Natural killer cell (primary cell): ENCODE results near the gene ZNF559. TPM values are rescaled to one million over a fixed set of nuclear protein-coding genes. Genes with fewer than 3 reads are reported as not detected.
"Not testable (repeated sequence)": the region's sequence is repeated elsewhere in the genome, so short reads cannot be mapped to it uniquely, and the experiment has no call there.

Experiments
- ATAC-seq, 3 donors: fragments of 150-1000 bp in 2 of 3; fragments of 200-7000 bp in 1 of 3; cut with Tn5 transposase; 1 replicate in 1 of 3; 2 replicates in 2 of 3; pipeline ENCODE4 v1.10.0; 2021; ENCODE audit warnings: mild to moderate bottlenecking in 2 of 3, moderate library complexity in 2 of 3
- DNase-seq, 2 donors: peaks; one replicate each; pipeline versions ENCODE4 v3.0.0 to v3.0.0-alpha.2; 2013 to 2021; ENCODE audit warnings: mixed read lengths in 1 of 2
- H3K27ac ChIP-seq: one replicate; pipeline ENCODE4 v1.5.1; 2013; ENCODE audit warnings: mild to moderate bottlenecking, low read length
- H3K27me3 ChIP-seq: one replicate; pipeline ENCODE4 v1.6.1; 2013; ENCODE audit warnings: low read length; ENCODE audit not compliant: control insufficient read depth, insufficient read depth
- H3K36me3 ChIP-seq: one replicate; pipeline ENCODE4 v1.6.1; 2013; ENCODE audit warnings: low read length; ENCODE audit not compliant: control insufficient read depth, insufficient read depth
- H3K4me1 ChIP-seq: one replicate; pipeline ENCODE4 v1.6.1; 2013; ENCODE audit warnings: low read length; ENCODE audit not compliant: control insufficient read depth, insufficient read depth
- H3K4me3 ChIP-seq: one replicate; pipeline ENCODE4 v1.5.1; 2013; ENCODE audit warnings: low read length
- H3K9me3 ChIP-seq: one replicate; pipeline ENCODE4 v1.6.1; 2013; ENCODE audit warnings: low read length; ENCODE audit not compliant: control insufficient read depth, insufficient read depth
- H3K27ac Mint-ChIP-seq, 2 donors: one replicate each; pipeline ENCODE4 v1.8.0; 2022; ENCODE audit warnings: mild to moderate bottlenecking in 2 of 2, mixed read lengths in 2 of 2, moderate library complexity in 1 of 2
- H3K27me3 Mint-ChIP-seq, 2 donors: one replicate each; pipeline ENCODE4 v1.8.0; 2022; ENCODE audit warnings: low read depth in 2 of 2, mixed read lengths in 2 of 2
- H3K36me3 Mint-ChIP-seq: one replicate; pipeline ENCODE4 v1.8.0; 2022; ENCODE audit warnings: mixed read lengths
- H3K4me1 Mint-ChIP-seq, 2 donors: one replicate each; pipeline ENCODE4 v1.8.0; 2022; ENCODE audit warnings: mixed read lengths in 2 of 2
- H3K4me3 Mint-ChIP-seq: one replicate; pipeline ENCODE4 v1.8.0; 2022; ENCODE audit warnings: mild to moderate bottlenecking, moderate library complexity, mixed read lengths
- H3K9me3 Mint-ChIP-seq, 2 donors: one replicate each; pipeline ENCODE4 v1.8.0; 2022; ENCODE audit warnings: mixed read lengths in 2 of 2
- WGBS: methylation state at CpG from one replicate; pipeline ENCODE4 v1.1.7; 2013; ENCODE audit warnings: missing lambda C conversion rate; ENCODE audit not compliant: insufficient coverage; 5-methylcytosine and 5-hydroxymethylcytosine counted together
- intact Hi-C: fragments of 100-400 bp; cut with micrococcal nuclease; formaldehyde crosslinking; loops from one replicate; pipeline ENCODE4 v1.14.2; 2022
- total RNA-seq, 4 donors: library from RNA; stranded (reverse); fragments of 120-200 nt in 1 of 4; gene quantifications; one replicate each; pipeline versions ENCODE4 v1.2.3 to v1.2.4, GENCODE V29; 2013 to 2022
- TF ChIP-seq, protein P1 (sequence below): fragments of 200-600 bp; IDR thresholded peaks from one replicate; pipeline ENCODE4 v1.8.0; 2022; ENCODE audit warnings: antibody characterized with exemption

The ZNF559 gene
- total RNA-seq: 10 to 100 TPM; 10.0 to 20.5 (median 11.4) TPM
- total RNA-seq (2013): 60.4 TPM

GRCh38 chr19:9323919-9324583 lies at the start of gene ZNF559:
ZNF559 (plus strand) TSS chr19:9324179; CDS start chr19:9338550, 14,371 bp downstream.
- peaks cover 19% of the 10 kb centered on the region for H3K4me1 ChIP-seq
- no peaks in the 10 kb centered on the region for H3K27me3 ChIP-seq
- no peaks in the 10 kb centered on the region for H3K27me3 Mint-ChIP-seq
- DNase-seq: peak; percentile 98 to 99
- H3K36me3 ChIP-seq: peaks cover 6% of the 10 kb centered on the region
- H3K9me3 Mint-ChIP-seq: no peaks in the 10 kb centered on the region
- intact Hi-C loops: loop anchor here (1.0 to 5.0 kb wide), 3 partner anchors 15 to 258 kb away; partner anchors contain the start of genes ZNF121, ZNF266 and ZNF699
- H3K4me3 Mint-ChIP-seq: peak within 1 kb of the TSS; percentile 98
- peak within 1 kb of the TSS; percentile 95 for H3K4me3 ChIP-seq
- peak within 1 kb of the TSS; percentile 97 to 98 for H3K27ac Mint-ChIP-seq
- TF ChIP-seq, protein P1, sequence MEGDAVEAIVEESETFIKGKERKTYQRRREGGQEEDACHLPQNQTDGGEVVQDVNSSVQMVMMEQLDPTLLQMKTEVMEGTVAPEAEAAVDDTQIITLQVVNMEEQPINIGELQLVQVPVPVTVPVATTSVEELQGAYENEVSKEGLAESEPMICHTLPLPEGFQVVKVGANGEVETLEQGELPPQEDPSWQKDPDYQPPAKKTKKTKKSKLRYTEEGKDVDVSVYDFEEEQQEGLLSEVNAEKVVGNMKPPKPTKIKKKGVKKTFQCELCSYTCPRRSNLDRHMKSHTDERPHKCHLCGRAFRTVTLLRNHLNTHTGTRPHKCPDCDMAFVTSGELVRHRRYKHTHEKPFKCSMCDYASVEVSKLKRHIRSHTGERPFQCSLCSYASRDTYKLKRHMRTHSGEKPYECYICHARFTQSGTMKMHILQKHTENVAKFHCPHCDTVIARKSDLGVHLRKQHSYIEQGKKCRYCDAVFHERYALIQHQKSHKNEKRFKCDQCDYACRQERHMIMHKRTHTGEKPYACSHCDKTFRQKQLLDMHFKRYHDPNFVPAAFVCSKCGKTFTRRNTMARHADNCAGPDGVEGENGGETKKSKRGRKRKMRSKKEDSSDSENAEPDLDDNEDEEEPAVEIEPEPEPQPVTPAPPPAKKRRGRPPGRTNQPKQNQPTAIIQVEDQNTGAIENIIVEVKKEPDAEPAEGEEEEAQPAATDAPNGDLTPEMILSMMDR: no peak
- peaks cover 6% of the 10 kb centered on the region for H3K36me3 Mint-ChIP-seq
- peak within 1 kb of the TSS; percentile 92 for H3K27ac ChIP-seq
- WGBS: under 1% methylated on average over 46 of the region's 48 CpGs
- ATAC-seq: peak; percentile 95 to 99 (median 95)
- H3K9me3 ChIP-seq: peaks cover 16% of the 10 kb centered on the region
- H3K4me1 Mint-ChIP-seq: peaks cover 20 to 31% of the 10 kb centered on the region in 2 donors

DNA sequence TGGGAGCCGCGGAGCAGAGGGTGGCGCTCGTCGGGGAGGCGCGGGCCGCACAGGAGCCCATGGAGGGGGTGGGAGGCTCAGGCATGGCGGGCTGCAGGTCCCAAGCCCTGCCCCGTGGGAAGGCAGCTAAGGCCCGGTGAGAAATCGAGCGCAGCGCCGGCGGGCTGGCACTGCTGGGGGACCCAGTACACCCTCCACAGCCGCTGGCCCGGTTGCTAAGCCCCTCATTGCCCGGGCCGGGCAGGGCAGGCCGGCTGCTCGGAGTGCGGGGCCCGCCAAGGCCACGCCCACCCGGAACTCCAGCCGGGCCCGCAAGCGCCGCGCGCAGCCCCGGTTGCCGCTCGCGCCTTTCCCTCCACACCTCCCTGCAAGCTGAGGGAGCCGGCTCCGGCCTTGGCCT lies 40.5 kb upstream of the ZNF559 start:
- ATAC-seq, H3K36me3 ChIP-seq, H3K27ac ChIP-seq, H3K36me3 Mint-ChIP-seq, intact Hi-C loops, H3K27ac Mint-ChIP-seq, H3K4me1 ChIP-seq, H3K4me1 Mint-ChIP-seq, H3K27me3 ChIP-seq, H3K9me3 Mint-ChIP-seq: not testable (repeated sequence)
- peak; percentile 6 to 26 for DNase-seq
- Histone ChIP-seq H3K4me3 (peak overlapping the region; percentile 26), H3K9me3 (peaks cover 23% of the 10 kb centered on the region)
- H3K4me3 Mint-ChIP-seq: peak overlapping the region; percentile 28
- H3K27me3 Mint-ChIP-seq: peaks cover 11 to 19% of the 10 kb centered on the region in 2 donors
- WGBS: 22% methylated on average over 38 of the region's 38 CpGs

- ATAC-seq (no peak), DNase-seq (no peak)
- Histone ChIP-seq H3K9me3 (peaks cover 46% of the 10 kb centered on the region), H3K4me1 (no peaks in the 10 kb centered on the region), H3K36me3 (no peaks in the 10 kb centered on the region), H3K27me3 (no peaks in the 10 kb centered on the region), H3K4me3 (no peak overlapping the region), H3K27ac (no peak overlapping the region)
- WGBS: 95% methylated on average over 2 of the region's 2 CpGs
- H3K4me3 Mint-ChIP-seq: no peak overlapping the region
- H3K36me3 Mint-ChIP-seq: peaks cover 40% of the 10 kb centered on the region
- H3K27me3 Mint-ChIP-seq: no peaks in the 10 kb centered on the region
- intact Hi-C loops: no loop called here
- H3K27ac Mint-ChIP-seq: no peak overlapping the region
- no peaks in the 10 kb centered on the region for H3K4me1 Mint-ChIP-seq
- TF ChIP-seq, protein P1: no peak
- peaks cover 14 to 27% of the 10 kb centered on the region in 2 donors for H3K9me3 Mint-ChIP-seq
These were observed 34.6 kb upstream of the ZNF559 start for GRCh38 chr19:9289231-9289884.

DNA sequence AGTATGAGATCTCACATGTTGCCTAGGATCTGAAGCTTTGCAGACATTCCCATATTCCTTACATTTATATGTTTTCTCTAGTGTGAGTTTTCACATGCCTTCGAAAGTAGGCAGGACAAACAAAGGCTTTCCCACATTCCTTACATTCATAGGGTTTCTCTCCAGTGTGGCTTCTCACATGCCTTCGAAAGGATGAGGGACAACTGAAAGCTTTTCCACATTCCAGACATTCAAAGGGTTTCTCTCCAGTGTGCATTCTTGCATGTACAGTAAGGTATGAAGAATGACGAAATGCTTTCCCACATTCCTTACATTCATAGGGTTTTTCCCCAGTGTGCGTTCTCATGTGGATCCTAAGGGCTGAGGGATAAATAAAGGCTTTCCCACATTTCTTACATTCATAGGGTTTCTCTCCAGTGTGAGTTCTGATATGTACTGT lies 28.5 kb upstream of the ZNF559 start:
- no peak for DNase-seq
- Histone ChIP-seq H3K27ac (no peak overlapping the region), H3K4me3 (no peak overlapping the region), H3K27me3 (no peaks in the 10 kb centered on the region), H3K9me3 (peaks cover 59% of the 10 kb centered on the region), H3K4me1 (no peaks in the 10 kb centered on the region), H3K36me3 (peaks cover 46% of the 10 kb centered on the region)
- no peak overlapping the region for H3K4me3 Mint-ChIP-seq
- no peak for ATAC-seq
- peaks cover 0 to 5% of the 10 kb centered on the region in 2 donors for H3K4me1 Mint-ChIP-seq
- no peak overlapping the region for H3K27ac Mint-ChIP-seq
- H3K27me3 Mint-ChIP-seq: no peaks in the 10 kb centered on the region
- peaks cover 11 to 30% of the 10 kb centered on the region in 2 donors for H3K9me3 Mint-ChIP-seq
- peaks cover 79% of the 10 kb centered on the region for H3K36me3 Mint-ChIP-seq
- intact Hi-C loops: no loop called here
- TF ChIP-seq, protein P1: no peak
- WGBS: 100% methylated on average over 2 of the region's 4 CpGs
